ENCODE data around the gene BMF.

DNA sequence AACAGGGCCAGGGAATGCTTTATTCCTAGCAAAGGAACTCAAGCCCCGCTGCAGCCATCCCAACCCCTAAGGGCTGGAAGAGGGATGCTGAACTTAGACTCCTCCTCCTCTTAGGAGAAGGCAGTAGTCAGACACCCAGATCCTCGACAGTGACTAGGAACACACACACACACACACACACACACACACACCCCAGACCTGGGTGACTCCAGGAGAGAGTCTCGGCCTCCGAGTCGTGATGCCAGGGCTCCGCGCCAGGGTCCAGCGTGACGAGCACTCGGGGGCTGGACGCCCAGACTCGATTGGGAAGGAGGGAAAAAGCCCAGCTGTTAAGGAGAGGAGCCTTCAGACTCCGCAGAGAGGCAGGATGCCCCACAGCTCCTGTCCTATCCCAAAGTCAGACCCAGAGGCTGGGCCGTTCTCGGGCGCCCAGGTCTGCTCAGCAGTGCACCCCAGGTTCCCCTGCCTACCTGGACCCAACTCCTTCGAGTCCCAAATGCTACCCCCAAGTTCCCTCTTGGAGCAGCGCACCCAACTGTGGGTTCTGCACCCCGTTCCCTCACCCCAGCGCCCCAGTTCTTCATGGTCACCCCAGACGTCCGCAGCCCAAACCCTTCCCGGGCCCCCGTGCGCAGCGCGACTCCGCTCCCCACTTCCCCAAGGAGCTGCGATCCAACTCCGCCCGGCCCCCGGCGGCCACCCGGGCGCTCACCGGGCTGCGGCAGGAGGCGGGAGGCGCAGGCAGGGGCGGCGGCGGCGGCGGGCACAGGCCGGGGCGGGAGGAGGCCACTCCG lies 421 bp downstream of the BMF start:
- TF ChIP-seq, protein P1, sequence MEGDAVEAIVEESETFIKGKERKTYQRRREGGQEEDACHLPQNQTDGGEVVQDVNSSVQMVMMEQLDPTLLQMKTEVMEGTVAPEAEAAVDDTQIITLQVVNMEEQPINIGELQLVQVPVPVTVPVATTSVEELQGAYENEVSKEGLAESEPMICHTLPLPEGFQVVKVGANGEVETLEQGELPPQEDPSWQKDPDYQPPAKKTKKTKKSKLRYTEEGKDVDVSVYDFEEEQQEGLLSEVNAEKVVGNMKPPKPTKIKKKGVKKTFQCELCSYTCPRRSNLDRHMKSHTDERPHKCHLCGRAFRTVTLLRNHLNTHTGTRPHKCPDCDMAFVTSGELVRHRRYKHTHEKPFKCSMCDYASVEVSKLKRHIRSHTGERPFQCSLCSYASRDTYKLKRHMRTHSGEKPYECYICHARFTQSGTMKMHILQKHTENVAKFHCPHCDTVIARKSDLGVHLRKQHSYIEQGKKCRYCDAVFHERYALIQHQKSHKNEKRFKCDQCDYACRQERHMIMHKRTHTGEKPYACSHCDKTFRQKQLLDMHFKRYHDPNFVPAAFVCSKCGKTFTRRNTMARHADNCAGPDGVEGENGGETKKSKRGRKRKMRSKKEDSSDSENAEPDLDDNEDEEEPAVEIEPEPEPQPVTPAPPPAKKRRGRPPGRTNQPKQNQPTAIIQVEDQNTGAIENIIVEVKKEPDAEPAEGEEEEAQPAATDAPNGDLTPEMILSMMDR (IDR thresholded peaks at IDR 0.05; ENCODE audit: low read depth, low read length, poor library complexity, severe bottlenecking): no peak
- TF ChIP-seq EZH2phosphoT487 (IDR thresholded peaks at IDR 0.05; ENCODE audit: borderline replicate concordance, low read length): no peak

All from DOHH2 (cell line).